ENCODE results near the gene MAFF.

Gene MAFF

GRCh38 chr22:38218661-38219622 is 17.1 kb downstream of the MAFF start:
- H3K27me3 ChIP-seq (ENCODE audit: control insufficient read depth, insufficient read depth, low read length), result peaks cover 6% of the 10 kb centered on the region
- H3K4me3 ChIP-seq (ENCODE audit: low read depth, low read length), result no peak overlapping the region
- H3K4me1 ChIP-seq (ENCODE audit: control insufficient read depth, insufficient read depth, low read length), result peaks cover 42% of the 10 kb centered on the region
- H3K27ac ChIP-seq (ENCODE audit: low read depth, low read length), result peak overlapping the region; percentile 83
- H3K9me3 ChIP-seq (ENCODE audit: control insufficient read depth, insufficient read depth, low read depth, low read length), result no peaks in the 10 kb centered on the region
- H3K36me3 ChIP-seq (ENCODE audit: control insufficient read depth, insufficient read depth, low read length), result peaks cover 27% of the 10 kb centered on the region
- peak overlapping the region; percentile 53 for H3K9ac ChIP-seq (ENCODE audit: low read length)

GRCh38 chr22:38219632-38220031 is 17.8 kb downstream of the MAFF start:
- Histone ChIP-seq H3K27me3 (ENCODE audit: control insufficient read depth, insufficient read depth, low read length) (no peaks in the 10 kb centered on the region; the same call in 1 of the 2 replicates), H3K9ac (ENCODE audit: low read length) (peak overlapping the region; percentile 25), H3K27ac (ENCODE audit: low read depth, low read length) (peak overlapping the region; percentile 46; the same call in 1 of the 2 replicates), H3K36me3 (ENCODE audit: control insufficient read depth, insufficient read depth, low read length) (peaks cover 32% of the 10 kb centered on the region), H3K4me3 (ENCODE audit: low read depth, low read length) (no peak overlapping the region), H3K9me3 (ENCODE audit: control insufficient read depth, insufficient read depth, low read depth, low read length) (no peaks in the 10 kb centered on the region), H3K4me1 (ENCODE audit: control insufficient read depth, insufficient read depth, low read length) (peaks cover 37% of the 10 kb centered on the region)

DNA sequence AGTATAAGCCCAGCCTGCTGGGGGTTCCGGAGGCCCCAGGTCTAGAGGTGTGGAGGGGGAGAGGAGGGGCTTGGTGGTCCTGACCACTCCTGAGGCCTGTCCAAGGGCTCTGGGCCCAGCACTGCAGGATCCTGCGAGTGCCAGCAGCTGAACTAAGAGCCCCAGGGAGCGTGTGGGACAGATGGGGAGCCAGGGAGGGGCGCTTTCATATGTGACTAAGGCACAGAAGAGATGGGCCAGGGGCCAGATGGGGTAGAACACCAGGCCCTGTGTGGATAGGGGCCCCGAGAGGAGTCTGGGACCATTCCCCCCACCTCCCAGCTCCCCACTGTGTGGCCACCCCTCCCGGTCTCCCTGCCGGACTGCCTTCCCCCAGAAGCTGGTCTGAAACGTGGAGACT is 18.4 kb downstream of the MAFF start:
- H3K4me1 ChIP-seq (ENCODE audit: control insufficient read depth, insufficient read depth, low read length), result peaks cover 33% of the 10 kb centered on the region
- H3K27me3 ChIP-seq (ENCODE audit: control insufficient read depth, insufficient read depth, low read length), result no peaks in the 10 kb centered on the region
- H3K27ac ChIP-seq (ENCODE audit: low read depth, low read length), result peak overlapping the region; percentile 46; the same call in 1 of the 2 replicates
- no peak overlapping the region for H3K4me3 ChIP-seq (ENCODE audit: low read depth, low read length)
- H3K36me3 ChIP-seq (ENCODE audit: control insufficient read depth, insufficient read depth, low read length), result peaks cover 37% of the 10 kb centered on the region
- no peaks in the 10 kb centered on the region for H3K9me3 ChIP-seq (ENCODE audit: control insufficient read depth, insufficient read depth, low read depth, low read length)
- peak overlapping the region; percentile 17 for H3K9ac ChIP-seq (ENCODE audit: low read length)

GRCh38 chr22:38220653-38221386 is 19.0 kb downstream of the MAFF start:
- Histone ChIP-seq H3K27ac (ENCODE audit: low read depth, low read length) (no peak overlapping the region), H3K36me3 (ENCODE audit: control insufficient read depth, insufficient read depth, low read length) (peaks cover 43% of the 10 kb centered on the region), H3K9ac (ENCODE audit: low read length) (no peak overlapping the region), H3K4me3 (ENCODE audit: low read depth, low read length) (no peak overlapping the region), H3K9me3 (ENCODE audit: control insufficient read depth, insufficient read depth, low read depth, low read length) (no peaks in the 10 kb centered on the region), H3K4me1 (ENCODE audit: control insufficient read depth, insufficient read depth, low read length) (peaks cover 29% of the 10 kb centered on the region), H3K27me3 (ENCODE audit: control insufficient read depth, insufficient read depth, low read length) (no peaks in the 10 kb centered on the region)

- Histone ChIP-seq H3K27ac (ENCODE audit: low read depth, low read length) (no peak overlapping the region), H3K9me3 (ENCODE audit: control insufficient read depth, insufficient read depth, low read depth, low read length) (no peaks in the 10 kb centered on the region), H3K27me3 (ENCODE audit: control insufficient read depth, insufficient read depth, low read length) (no peaks in the 10 kb centered on the region), H3K4me1 (ENCODE audit: control insufficient read depth, insufficient read depth, low read length) (peaks cover 29% of the 10 kb centered on the region), H3K9ac (ENCODE audit: low read length) (no peak overlapping the region), H3K36me3 (ENCODE audit: control insufficient read depth, insufficient read depth, low read length) (peaks cover 46% of the 10 kb centered on the region), H3K4me3 (ENCODE audit: low read depth, low read length) (no peak overlapping the region)
Observed at GRCh38 chr22:38221407-38221806, 19.6 kb downstream of the MAFF start.

DNA sequence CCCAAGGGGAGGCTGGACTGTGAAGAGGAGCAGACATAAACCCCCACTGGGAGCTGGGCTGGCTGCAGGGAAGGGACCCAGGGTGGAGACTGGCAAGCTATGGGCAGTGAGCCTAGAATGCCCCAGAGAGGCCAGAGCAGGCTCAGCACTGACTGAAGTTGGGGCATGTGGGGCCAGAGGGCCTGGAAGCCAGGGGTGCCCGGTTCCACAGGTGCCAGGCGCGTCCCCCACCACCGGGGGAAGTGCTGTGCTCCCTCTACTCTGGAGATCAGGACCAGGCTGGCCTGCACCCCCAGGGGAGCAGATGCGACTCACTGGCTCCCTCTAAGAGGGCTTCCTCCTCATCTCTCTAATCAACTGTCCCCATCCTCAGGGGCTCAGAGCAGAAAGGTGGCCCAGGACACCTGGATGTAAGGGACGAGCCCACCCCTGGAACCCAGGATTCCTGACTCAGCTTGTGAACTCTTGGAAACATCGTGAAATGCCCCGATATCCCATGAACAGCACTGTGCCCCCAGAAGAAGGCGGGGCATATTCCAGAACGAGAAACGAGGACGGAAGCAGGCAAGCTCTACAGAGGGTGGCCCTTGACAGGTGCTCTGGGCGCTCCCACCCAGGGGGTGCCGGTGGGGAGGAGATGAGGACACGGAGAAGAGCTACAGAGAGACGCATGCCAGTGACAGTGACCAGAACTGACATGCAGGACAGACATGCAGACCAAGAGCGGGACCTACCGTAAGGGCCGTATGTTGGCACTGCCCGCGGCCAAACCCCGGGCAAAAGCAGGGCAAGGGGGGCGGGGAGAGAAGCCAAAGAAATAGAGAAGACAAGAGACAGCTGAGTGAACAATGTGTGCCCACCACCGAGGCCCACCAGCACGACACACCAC is 20.4 kb downstream of the MAFF start:
- Histone ChIP-seq H3K9me3 (ENCODE audit: control insufficient read depth, insufficient read depth, low read depth, low read length) (no peaks in the 10 kb centered on the region), H3K9ac (ENCODE audit: low read length) (no peak overlapping the region), H3K36me3 (ENCODE audit: control insufficient read depth, insufficient read depth, low read length) (peaks cover 54% of the 10 kb centered on the region), H3K27me3 (ENCODE audit: control insufficient read depth, insufficient read depth, low read length) (no peaks in the 10 kb centered on the region), H3K4me1 (ENCODE audit: control insufficient read depth, insufficient read depth, low read length) (peaks cover 29% of the 10 kb centered on the region), H3K4me3 (ENCODE audit: low read depth, low read length) (no peak overlapping the region), H3K27ac (ENCODE audit: low read depth, low read length) (no peak overlapping the region)

DNA sequence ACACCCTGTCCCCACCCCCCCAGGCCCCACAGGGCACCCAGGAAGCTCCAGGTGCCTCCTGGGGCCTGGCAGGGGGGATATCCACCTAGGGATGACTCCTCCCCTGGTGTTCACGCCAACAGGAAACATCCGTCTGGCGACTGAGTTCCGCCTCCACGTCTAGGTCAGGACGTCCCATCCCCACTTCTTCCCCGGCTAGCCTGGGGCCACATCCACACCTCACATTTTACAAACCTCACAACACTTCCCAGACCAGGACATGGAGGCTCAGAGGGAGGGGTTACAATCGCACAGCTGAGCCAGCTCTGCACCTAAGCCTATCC is 21.0 kb downstream of the MAFF start:
- H3K9me3 ChIP-seq (ENCODE audit: control insufficient read depth, insufficient read depth, low read depth, low read length), result no peaks in the 10 kb centered on the region
- no peak overlapping the region for H3K4me3 ChIP-seq (ENCODE audit: low read depth, low read length)
- no peak overlapping the region for H3K27ac ChIP-seq (ENCODE audit: low read depth, low read length)
- H3K27me3 ChIP-seq (ENCODE audit: control insufficient read depth, insufficient read depth, low read length), result no peaks in the 10 kb centered on the region
- H3K4me1 ChIP-seq (ENCODE audit: control insufficient read depth, insufficient read depth, low read length), result peaks cover 28% of the 10 kb centered on the region
- H3K36me3 ChIP-seq (ENCODE audit: control insufficient read depth, insufficient read depth, low read length), result peaks cover 59% of the 10 kb centered on the region
- no peak overlapping the region for H3K9ac ChIP-seq (ENCODE audit: low read length)

DNA sequence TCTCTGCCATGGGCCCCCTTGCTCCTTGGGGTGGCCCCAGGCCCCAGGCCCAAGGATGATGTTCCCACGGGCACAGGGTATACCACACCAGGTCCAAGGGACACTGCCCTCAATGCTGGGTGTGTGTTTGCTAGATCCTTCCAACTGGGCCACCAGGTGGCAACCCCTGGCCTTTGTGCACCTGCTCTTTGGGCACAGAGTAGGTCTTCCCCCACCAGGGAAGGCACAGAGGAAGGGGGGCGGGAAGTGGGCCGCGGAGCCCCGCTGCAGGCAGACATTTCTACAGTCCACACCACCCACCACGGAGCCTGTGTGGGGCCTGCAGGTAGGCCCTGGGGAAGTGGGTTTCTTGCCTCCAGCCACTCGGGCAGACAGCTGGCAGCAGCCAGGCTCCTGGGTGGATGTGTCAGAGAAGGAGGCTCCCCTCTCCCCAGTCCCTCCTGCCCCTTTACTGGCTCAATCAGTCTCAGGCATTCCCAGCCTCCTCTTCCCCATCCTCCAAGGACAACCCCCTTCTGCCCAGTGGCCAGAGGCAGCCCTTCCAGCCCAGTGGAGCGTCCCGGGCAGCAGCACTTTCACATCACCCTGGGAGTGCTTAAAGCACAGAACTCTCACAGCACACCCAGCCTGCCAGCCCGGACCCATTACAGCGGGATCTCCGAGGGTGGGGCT is 21.6 kb downstream of the MAFF start:
- Histone ChIP-seq H3K9me3 (ENCODE audit: control insufficient read depth, insufficient read depth, low read depth, low read length) (no peaks in the 10 kb centered on the region), H3K4me1 (ENCODE audit: control insufficient read depth, insufficient read depth, low read length) (peaks cover 21% of the 10 kb centered on the region), H3K9ac (ENCODE audit: low read length) (no peak overlapping the region), H3K4me3 (ENCODE audit: low read depth, low read length) (no peak overlapping the region), H3K27ac (ENCODE audit: low read depth, low read length) (no peak overlapping the region), H3K36me3 (ENCODE audit: control insufficient read depth, insufficient read depth, low read length) (peaks cover 66% of the 10 kb centered on the region), H3K27me3 (ENCODE audit: control insufficient read depth, insufficient read depth, low read length) (no peaks in the 10 kb centered on the region)

DNA sequence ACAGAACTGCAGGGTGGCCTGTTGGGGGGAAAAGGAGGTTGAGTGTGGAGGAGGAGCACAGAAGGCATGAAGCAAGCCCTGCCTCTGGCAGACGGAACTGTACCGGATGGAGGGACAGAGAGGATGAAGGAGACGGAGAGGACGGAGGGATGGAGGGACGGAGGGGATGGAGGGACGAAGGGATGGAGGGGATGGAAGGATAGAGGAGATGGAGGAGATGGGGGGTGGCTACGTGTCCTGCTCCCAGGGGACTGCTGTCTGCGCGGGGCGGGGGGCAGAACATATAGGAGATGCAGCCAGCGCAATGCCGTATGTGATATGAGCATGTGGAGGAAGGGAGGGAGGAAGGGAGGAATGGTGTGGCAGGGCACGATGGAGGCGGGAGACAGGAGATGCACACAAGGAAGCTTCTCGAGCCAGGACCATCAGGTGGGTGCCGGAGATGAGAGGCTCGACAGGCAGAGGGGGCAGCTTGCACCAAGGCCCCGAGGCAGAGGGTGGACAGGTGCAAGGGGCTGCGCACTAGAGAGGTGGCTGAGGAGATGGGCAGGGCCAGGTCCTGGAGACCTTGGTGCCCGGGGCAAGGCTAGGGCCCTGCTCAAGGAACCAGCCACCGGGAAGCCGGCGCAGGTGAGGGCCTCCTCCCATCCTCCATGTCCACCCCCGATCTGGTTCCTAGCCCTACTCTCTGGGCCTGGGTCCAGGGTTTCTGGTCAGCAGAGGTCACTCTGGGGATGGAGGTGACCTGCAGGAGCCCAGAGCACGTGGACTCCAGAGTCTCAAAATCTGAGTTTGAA is 25.3 kb downstream of the MAFF start:
- no peak overlapping the region for H3K4me3 ChIP-seq (ENCODE audit: low read depth, low read length)
- no peaks in the 10 kb centered on the region for H3K9me3 ChIP-seq (ENCODE audit: control insufficient read depth, insufficient read depth, low read depth, low read length)
- H3K4me1 ChIP-seq (ENCODE audit: control insufficient read depth, insufficient read depth, low read length), result no peaks in the 10 kb centered on the region
- H3K27me3 ChIP-seq (ENCODE audit: control insufficient read depth, insufficient read depth, low read length), result no peaks in the 10 kb centered on the region
- H3K9ac ChIP-seq (ENCODE audit: low read length), result no peak overlapping the region
- no peak overlapping the region for H3K27ac ChIP-seq (ENCODE audit: low read depth, low read length)
- H3K36me3 ChIP-seq (ENCODE audit: control insufficient read depth, insufficient read depth, low read length), result peaks cover 84% of the 10 kb centered on the region
